Neural cell (in vitro differentiated cells): ENCODE measurements around the gene INSR. TPM values are rescaled to one million over a fixed set of nuclear protein-coding genes. Genes with fewer than 3 reads are reported as not detected.

ENCODE experiments used
- H2AFZ ChIP-seq: fragments of 200-600, 300-800 bp; sonication (generic), shearing (Covaris generic); 2 replicates; pipeline ENCODE4 v1.6.0; 2014; ENCODE audit warnings: low read depth, mild to moderate bottlenecking, antibody characterized with exemption, low read length, moderate library complexity
- H3F3A ChIP-seq: fragments of 200-600 bp; shearing (Covaris generic); 2 replicates; pipeline ENCODE4 v1.6.1; 2016; ENCODE audit warnings: mild to moderate bottlenecking, moderate library complexity, mixed read lengths, antibody characterized with exemption, low read length; ENCODE audit not compliant: insufficient read depth, poor library complexity, severe bottlenecking
- H3K27ac ChIP-seq: fragments of 200-600, 300-800 bp; sonication (generic), shearing (Covaris generic); 2 replicates; pipeline ENCODE4 v1.5.1; 2014; ENCODE audit warnings: mild to moderate bottlenecking, low read length, moderate library complexity
- H3K27me3 ChIP-seq: fragments of 300-800, 200-600 bp; sonication (generic), shearing (Covaris generic); 2 replicates; pipeline ENCODE4 v1.6.0; 2014; ENCODE audit warnings: mild to moderate bottlenecking, low read depth, low read length, moderate library complexity; ENCODE audit not compliant: insufficient read depth
- H3K36me3 ChIP-seq: fragments of 300-800, 200-600 bp; sonication (generic), shearing (Covaris generic); 2 replicates; pipeline ENCODE4 v1.5.1; 2014; ENCODE audit warnings: mild to moderate bottlenecking, antibody characterized with exemption, low read length, moderate library complexity; ENCODE audit not compliant: insufficient read depth
- H3K4me2 ChIP-seq: fragments of 300-800, 200-600 bp; sonication (generic), shearing (Covaris generic); 2 replicates; pipeline ENCODE4 v1.6.0; 2014; ENCODE audit warnings: mild to moderate bottlenecking, low read length
- H3K4me3 ChIP-seq: fragments of 300-800, 200-600 bp; sonication (generic), shearing (Covaris generic); 2 replicates; pipeline ENCODE4 v1.5.1; 2014; ENCODE audit warnings: mild to moderate bottlenecking, low read length, moderate library complexity
- H3K79me2 ChIP-seq: fragments of 200-600 bp; shearing (Covaris generic); replicated peaks from 2 replicates; pipeline ENCODE4 v1.6.0; 2014; ENCODE audit warnings: mild to moderate bottlenecking, low read length, moderate library complexity; ENCODE audit not compliant: insufficient read depth
- H3K9ac ChIP-seq: fragments of 300-800, 200-600 bp; sonication (generic), shearing (Covaris generic); 2 replicates; pipeline ENCODE4 v1.6.1; 2016; ENCODE audit warnings: mild to moderate bottlenecking, low read length, mixed read lengths
- H3K9me2 ChIP-seq: fragments of 200-600 bp; shearing (Covaris generic); 2 replicates; pipeline ENCODE4 v1.6.1; 2016; ENCODE audit warnings: mild to moderate bottlenecking, low read length, mixed read lengths; ENCODE audit not compliant: insufficient read depth
- H3K9me3 ChIP-seq: fragments of 200-600, 300-800 bp; sonication (generic), shearing (Covaris generic); 2 replicates; pipeline ENCODE4 v1.6.1; 2016; ENCODE audit warnings: mild to moderate bottlenecking, mixed run types, low read length, moderate library complexity, mixed read lengths
- H4K20me1 ChIP-seq: fragments of 200-600 bp; shearing (Covaris generic); 2 replicates; pipeline ENCODE4 v1.6.1; 2016; ENCODE audit warnings: mild to moderate bottlenecking, mixed run types; ENCODE audit not compliant: insufficient read depth
- CTCF ChIP-seq: fragments of 450-650 bp; IDR thresholded peaks from 2 replicates; pipeline ENCODE4 v1.5.1; 2014; ENCODE audit warnings: antibody characterized with exemption, mild to moderate bottlenecking, moderate library complexity; ENCODE audit not compliant: poor library complexity, severe bottlenecking
- EP300 ChIP-seq: fragments of 450-650 bp; conservative IDR thresholded peaks from 2 replicates; pipeline ENCODE4 v1.6.1; 2014; ENCODE audit warnings: antibody characterized with exemption, mild to moderate bottlenecking, moderate library complexity; ENCODE audit not compliant: poor library complexity, severe bottlenecking
- EZH2 ChIP-seq: fragments of 200-600, 300-800 bp; shearing (Covaris generic), sonication (generic); IDR thresholded peaks from 2 replicates; pipeline ENCODE4 v1.6.1; 2014; ENCODE audit warnings: antibody characterized with exemption, low read length, borderline replicate concordance, mild to moderate bottlenecking; ENCODE audit not compliant: insufficient read depth, poor library complexity, severe bottlenecking
- MXI1 ChIP-seq: fragments of 450-650 bp; conservative IDR thresholded peaks from 2 replicates; pipeline ENCODE4 v1.6.1; 2014; ENCODE audit warnings: antibody characterized with exemption, mild to moderate bottlenecking; ENCODE audit not compliant: poor library complexity, severe bottlenecking
- POLR2AphosphoS5 ChIP-seq: IDR thresholded peaks from 2 replicates; pipeline ENCODE4 v1.6.1; 2012
- RAD21 ChIP-seq: fragments of 450-650 bp; conservative IDR thresholded peaks from 2 replicates; pipeline ENCODE4 v1.6.1; 2014; ENCODE audit warnings: antibody characterized with exemption, mild to moderate bottlenecking, moderate library complexity
- SMC3 ChIP-seq: fragments of 450-650 bp; conservative IDR thresholded peaks from 2 replicates; pipeline ENCODE4 v1.6.1; 2014; ENCODE audit warnings: antibody characterized with exemption, mild to moderate bottlenecking, moderate library complexity; ENCODE audit not compliant: poor library complexity
- TAF1 ChIP-seq: IDR thresholded peaks from 2 replicates; pipeline ENCODE4 v1.6.1; 2012; ENCODE audit warnings: low read depth
- polyA plus RNA-seq: library from polyadenylated mRNA; depleted of rRNA; stranded (reverse); fragments of >200 nt; gene quantifications from 2 replicates; pipeline ENCODE4 v1.2.3, GENCODE V29; 2014
- TF ChIP-seq, protein P1 (sequence below): IDR thresholded peaks from 2 replicates; pipeline ENCODE4 v1.6.1; 2012; ENCODE audit warnings: borderline replicate concordance

The INSR gene
- polyA plus RNA-seq, 1 donor from 2014 or later: 16.0 TPM

DNA sequence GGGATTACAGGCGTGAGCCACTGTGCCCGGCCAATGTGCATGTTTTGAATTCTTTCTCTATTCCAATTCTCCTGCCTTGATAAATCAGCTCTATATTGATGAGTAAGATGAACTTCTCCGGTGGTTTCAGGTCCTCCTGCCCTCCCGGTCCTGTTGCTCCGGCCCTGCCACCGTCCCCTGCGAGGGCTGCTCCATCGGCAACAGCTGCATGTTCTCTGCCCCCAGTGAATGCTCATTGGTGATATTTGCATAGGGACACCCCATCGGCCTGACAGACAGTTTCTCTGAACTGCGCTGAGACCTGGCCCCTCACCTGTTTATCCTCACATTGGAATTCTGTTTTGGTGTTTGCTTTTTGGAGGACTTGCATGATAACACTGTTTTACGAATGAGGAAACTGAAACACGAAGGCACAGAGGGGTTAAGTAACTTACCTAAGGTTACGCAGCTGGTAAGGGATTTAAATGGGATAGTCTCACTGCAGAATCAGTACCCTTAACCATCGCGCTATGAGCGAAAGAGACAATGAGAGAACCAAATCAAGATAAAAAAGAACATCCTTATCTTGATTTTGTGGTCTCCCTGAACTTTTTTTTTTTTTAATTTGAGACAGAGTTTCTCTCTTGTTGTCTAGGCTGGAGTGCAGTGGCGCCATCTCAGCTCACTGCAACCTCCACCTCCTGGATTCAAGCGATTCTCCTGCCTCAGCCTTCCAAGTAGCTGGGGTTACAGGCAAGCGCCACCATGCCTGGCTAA lies 192.5 kb downstream of the INSR start:
- H3K36me3 ChIP-seq: no peaks in the 10 kb centered on the region
- no peaks in the 10 kb centered on the region for H3K79me2 ChIP-seq
- H3F3A ChIP-seq: no peaks in the 10 kb centered on the region
- H3K27ac ChIP-seq: no peak overlapping the region
- H3K4me2 ChIP-seq: no peak overlapping the region
- no peak for TF ChIP-seq EP300
- no peak for TF ChIP-seq CTCF
- TF ChIP-seq EZH2: no peak
- no peak for TF ChIP-seq SMC3
- TF ChIP-seq MXI1: no peak
- TF ChIP-seq POLR2AphosphoS5: no peak
- no peak for TF ChIP-seq RAD21
- TF ChIP-seq TAF1: no peak
- H3K27me3 ChIP-seq: no peaks in the 10 kb centered on the region
- no peak overlapping the region for H2AFZ ChIP-seq
- no peak overlapping the region for H3K4me3 ChIP-seq
- no peaks in the 10 kb centered on the region for H3K9me2 ChIP-seq
- H3K9ac ChIP-seq: no peak overlapping the region
- H4K20me1 ChIP-seq: no peaks in the 10 kb centered on the region
- no peaks in the 10 kb centered on the region for H3K9me3 ChIP-seq

DNA sequence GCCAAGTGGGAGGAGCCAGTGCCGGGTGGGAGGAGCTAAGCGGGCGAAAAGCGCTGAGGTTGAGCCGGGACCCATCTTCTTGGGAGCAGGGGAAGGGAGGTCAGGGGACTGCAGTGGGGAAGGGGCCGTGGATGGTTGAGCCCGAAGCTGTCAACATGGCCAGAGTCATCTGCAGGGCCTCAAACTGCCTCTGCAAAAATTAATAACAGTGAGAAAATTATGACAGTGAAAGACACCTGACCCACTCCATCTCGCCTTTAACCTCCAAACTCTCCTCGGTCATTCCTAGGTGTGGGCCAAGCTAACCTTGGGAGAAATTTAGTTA lies 194.7 kb downstream of the INSR start:
- Histone ChIP-seq H4K20me1 (no peaks in the 10 kb centered on the region), H3K79me2 (no peaks in the 10 kb centered on the region), H3K9me3 (no peaks in the 10 kb centered on the region), H3K27me3 (no peaks in the 10 kb centered on the region), H3K36me3 (no peaks in the 10 kb centered on the region), H2AFZ (peak overlapping the region; percentile 84), H3K9ac (peak overlapping the region; percentile 81), H3K9me2 (no peaks in the 10 kb centered on the region), H3K27ac (peak overlapping the region; percentile 94), H3K4me2 (peak overlapping the region; percentile 54), H3K4me3 (peak overlapping the region; percentile 71), H3F3A (no peaks in the 10 kb centered on the region)
- TF ChIP-seq EP300 (no peak), EZH2 (no peak)

GRCh38 chr19:7098701-7099596 lies 195.3 kb downstream of the INSR start:
- Histone ChIP-seq H3K27ac (peak overlapping the region; percentile 94), H3K27me3 (no peaks in the 10 kb centered on the region), H3K79me2 (no peaks in the 10 kb centered on the region), H3K9me3 (no peaks in the 10 kb centered on the region), H4K20me1 (no peaks in the 10 kb centered on the region), H3K4me3 (peak overlapping the region; percentile 71), H3K9me2 (no peaks in the 10 kb centered on the region), H3K4me2 (peak overlapping the region; percentile 69), H3K36me3 (no peaks in the 10 kb centered on the region), H3F3A (no peaks in the 10 kb centered on the region), H3K9ac (peak overlapping the region; percentile 81), H2AFZ (peak overlapping the region; percentile 84)
- TF ChIP-seq RAD21 (peak; percentile 8), TAF1 (peak; percentile 56), EP300 (no peak), POLR2AphosphoS5 (peak; percentile 74), MXI1 (no peak)
- TF ChIP-seq, protein P1, sequence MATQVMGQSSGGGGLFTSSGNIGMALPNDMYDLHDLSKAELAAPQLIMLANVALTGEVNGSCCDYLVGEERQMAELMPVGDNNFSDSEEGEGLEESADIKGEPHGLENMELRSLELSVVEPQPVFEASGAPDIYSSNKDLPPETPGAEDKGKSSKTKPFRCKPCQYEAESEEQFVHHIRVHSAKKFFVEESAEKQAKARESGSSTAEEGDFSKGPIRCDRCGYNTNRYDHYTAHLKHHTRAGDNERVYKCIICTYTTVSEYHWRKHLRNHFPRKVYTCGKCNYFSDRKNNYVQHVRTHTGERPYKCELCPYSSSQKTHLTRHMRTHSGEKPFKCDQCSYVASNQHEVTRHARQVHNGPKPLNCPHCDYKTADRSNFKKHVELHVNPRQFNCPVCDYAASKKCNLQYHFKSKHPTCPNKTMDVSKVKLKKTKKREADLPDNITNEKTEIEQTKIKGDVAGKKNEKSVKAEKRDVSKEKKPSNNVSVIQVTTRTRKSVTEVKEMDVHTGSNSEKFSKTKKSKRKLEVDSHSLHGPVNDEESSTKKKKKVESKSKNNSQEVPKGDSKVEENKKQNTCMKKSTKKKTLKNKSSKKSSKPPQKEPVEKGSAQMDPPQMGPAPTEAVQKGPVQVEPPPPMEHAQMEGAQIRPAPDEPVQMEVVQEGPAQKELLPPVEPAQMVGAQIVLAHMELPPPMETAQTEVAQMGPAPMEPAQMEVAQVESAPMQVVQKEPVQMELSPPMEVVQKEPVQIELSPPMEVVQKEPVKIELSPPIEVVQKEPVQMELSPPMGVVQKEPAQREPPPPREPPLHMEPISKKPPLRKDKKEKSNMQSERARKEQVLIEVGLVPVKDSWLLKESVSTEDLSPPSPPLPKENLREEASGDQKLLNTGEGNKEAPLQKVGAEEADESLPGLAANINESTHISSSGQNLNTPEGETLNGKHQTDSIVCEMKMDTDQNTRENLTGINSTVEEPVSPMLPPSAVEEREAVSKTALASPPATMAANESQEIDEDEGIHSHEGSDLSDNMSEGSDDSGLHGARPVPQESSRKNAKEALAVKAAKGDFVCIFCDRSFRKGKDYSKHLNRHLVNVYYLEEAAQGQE: no peak
